Motor neuron (in vitro differentiated cells): ENCODE results near the gene CIC. TPM values are rescaled to one million over a fixed set of nuclear protein-coding genes. Genes with fewer than 3 reads are reported as not detected.

Experiments used
- ATAC-seq, 8 experiments: fragments of 200-7000 bp; cut with Tn5 transposase; replicated peaks in 6 of 8; 2 replicates each; pipeline ENCODE4 v1.8.0; 2021; ENCODE audit warnings: mild to moderate bottlenecking in 8 of 8, moderate library complexity in 8 of 8
- H3K27ac ChIP-seq, 2 donors: fragments of 250-450 bp; sonication (Bioruptor Pico); 2 replicates each; pipeline ENCODE4 v1.9.0; 2021; ENCODE audit warnings: antibody characterized with exemption in 2 of 2, mild to moderate bottlenecking in 2 of 2, moderate library complexity in 1 of 2
- H3K4me1 ChIP-seq, 2 donors: fragments of 250-450 bp; sonication (Bioruptor Pico); replicated peaks in 1 of 2; 2 replicates each; pipeline ENCODE4 v1.6.1; 2021; ENCODE audit warnings: antibody characterized with exemption in 2 of 2, mild to moderate bottlenecking in 2 of 2, moderate library complexity in 1 of 2
- H3K4me3 ChIP-seq, 5 donors: fragments of 250-450 bp; sonication (Bioruptor Pico); 2 replicates each; pipeline ENCODE4 v1.9.0; 2021; ENCODE audit warnings: antibody characterized with exemption in 5 of 5, mild to moderate bottlenecking in 5 of 5, moderate library complexity in 4 of 5
- WGBS, 10 experiments: fragments of 450-650 bp; shearing (Covaris generic); methylation state at CpG; one replicate each; pipeline ENCODE4 v1.0.0; 2022; 5-methylcytosine and 5-hydroxymethylcytosine counted together
- in situ Hi-C, 9 experiments: fragments of 400-800 bp; cut with MboI; loops; one replicate each; pipeline ENCODE4 v1.15.0; 2021; ENCODE audit warnings: low sequenced_read_pairs in 9 of 9, low pct_unique_long_range_greater_than_20kb in 2 of 9; ENCODE audit not compliant: unreplicated experiment in 9 of 9
- total RNA-seq, 8 experiments: library from RNA; unstranded; fragments of 300-600 nt; gene quantifications; 2 replicates each; pipeline versions ENCODE4 v1.2.3 to v1.2.4, GENCODE V29; 2022

CIC gene
- total RNA-seq, 8 experiments from 2014 or later: 15.8 to 59.1 (median 27.9) TPM

GRCh38 chr19:42285541-42285941, 16.5 kb downstream of the CIC start:
- Histone ChIP-seq H3K4me3 (peak overlapping the region; percentile 81 to 98 (median 97)), H3K4me1 (peaks cover 31 to 38% of the 10 kb centered on the region in 2 donors), H3K27ac (peak overlapping the region; percentile 98 to 100)
- no peak for ATAC-seq
- in situ Hi-C loops: no loop called here
- 0 to 67% (median 34%) methylated on average over 1 to 3 of the region's 5 CpGs; no CpG with 5 or more reads in 6 of the 10 experiments for WGBS, 10 experiments

GRCh38 chr19:42285988-42286348, 16.9 kb downstream of the CIC start:
- WGBS, 10 experiments: 83 to 100% methylated on average over 1 of the region's 6 CpGs; no CpG with 5 or more reads in 8 of the 10 experiments
- Histone ChIP-seq H3K27ac (peak overlapping the region in 1 of 2 donors; percentile 6), H3K4me1 (peaks cover 31 to 38% of the 10 kb centered on the region in 2 donors), H3K4me3 (peak overlapping the region in 3 of 5 donors; percentile 81 to 98 (median 96))
- in situ Hi-C loops: no loop called here
- no peak for ATAC-seq

GRCh38 chr19:42286349-42287016, 17.4 kb downstream of the CIC start:
- no peak for ATAC-seq
- in situ Hi-C loops: no loop called here
- peaks cover 31 to 33% of the 10 kb centered on the region in 2 donors for H3K4me1 ChIP-seq
- WGBS, 10 experiments: 0 to 90% methylated on average over 1 to 2 of the region's 13 CpGs; no CpG with 5 or more reads in 8 of the 10 experiments
- no peak overlapping the region for H3K27ac ChIP-seq
- no peak overlapping the region for H3K4me3 ChIP-seq

GRCh38 chr19:42287017-42287826, 18.2 kb downstream of the CIC start:
- in situ Hi-C loops: no loop called here
- ATAC-seq: no peak
- Histone ChIP-seq H3K4me1 (peaks cover 23 to 26% of the 10 kb centered on the region in 2 donors), H3K4me3 (no peak overlapping the region), H3K27ac (no peak overlapping the region)
- 83 to 100% (median 94%) methylated on average over 1 to 14 of the region's 30 CpGs; no CpG with 5 or more reads in 3 of the 10 experiments for WGBS, 10 experiments

DNA sequence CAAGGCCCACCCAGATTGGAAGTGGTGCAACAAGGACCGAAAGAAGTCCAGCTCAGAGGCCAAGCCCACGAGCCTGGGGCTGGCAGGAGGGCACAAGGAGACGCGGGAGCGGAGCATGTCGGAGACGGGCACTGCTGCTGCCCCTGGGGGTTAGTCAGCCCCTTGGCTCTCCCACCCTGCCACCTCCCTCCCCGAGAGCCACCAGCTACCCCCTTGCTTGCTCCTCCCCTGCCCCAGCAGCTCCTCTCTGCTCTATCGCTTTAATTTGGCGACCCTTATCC, 18.7 kb downstream of the CIC start:
- no peak overlapping the region for H3K4me3 ChIP-seq
- H3K4me1 ChIP-seq: peaks cover 18 to 21% of the 10 kb centered on the region in 2 donors
- ATAC-seq: no peak
- no peak overlapping the region for H3K27ac ChIP-seq
- 100% methylated on average over 1 of the region's 10 CpGs; no CpG with 5 or more reads in 8 of the 10 experiments for WGBS, 10 experiments
- in situ Hi-C loops: no loop called here

GRCh38 chr19:42288387-42288786, 19.3 kb downstream of the CIC start:
- H3K27ac ChIP-seq: no peak overlapping the region
- 80 to 100% (median 100%) methylated on average over 1 to 2 of the region's 4 CpGs; no CpG with 5 or more reads in 7 of the 10 experiments for WGBS, 10 experiments
- H3K4me1 ChIP-seq: peaks cover 11 to 14% of the 10 kb centered on the region in 2 donors
- ATAC-seq: no peak
- no peak overlapping the region for H3K4me3 ChIP-seq
- in situ Hi-C loops: no loop called here

GRCh38 chr19:42288881-42289555, 20.0 kb downstream of the CIC start:
- ATAC-seq: no peak
- no peak overlapping the region for H3K27ac ChIP-seq
- in situ Hi-C loops: no loop called here
- peaks cover 10 to 14% of the 10 kb centered on the region in 2 donors for H3K4me1 ChIP-seq
- WGBS, 10 experiments: 80 to 98% (median 92%) methylated on average over 1 to 13 of the region's 22 CpGs; no CpG with 5 or more reads in 6 of the 10 experiments
- no peak overlapping the region for H3K4me3 ChIP-seq

- in situ Hi-C loops: no loop called here
- WGBS, 10 experiments: 83 to 100% methylated on average over 1 to 2 of the region's 8 CpGs; no CpG with 5 or more reads in 8 of the 10 experiments
These were observed 20.5 kb downstream of the CIC start for GRCh38 chr19:42289556-42290041.

DNA sequence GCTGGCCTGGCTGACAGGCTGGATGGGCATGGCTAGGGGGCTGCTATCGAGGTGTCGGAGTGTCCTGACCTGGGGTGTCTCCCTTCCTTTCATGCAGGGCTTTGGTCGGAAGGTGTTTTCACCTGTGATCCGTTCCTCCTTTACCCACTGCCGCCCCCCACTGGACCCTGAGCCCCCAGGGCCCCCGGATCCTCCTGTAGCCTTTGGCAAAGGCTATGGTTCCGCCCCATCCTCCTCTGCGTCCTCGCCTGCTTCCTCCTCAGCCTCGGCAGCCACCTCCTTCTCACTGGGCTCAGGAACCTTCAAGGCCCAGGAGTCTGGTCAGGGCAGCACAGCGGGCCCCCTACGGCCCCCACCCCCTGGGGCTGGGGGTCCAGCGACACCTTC, 21.1 kb downstream of the CIC start:
- peaks cover 10 to 11% of the 10 kb centered on the region in 2 donors for H3K4me1 ChIP-seq
- WGBS, 10 experiments: no CpG with 5 or more reads among the region's 13 CpGs
- no peak overlapping the region for H3K27ac ChIP-seq
- no peak overlapping the region for H3K4me3 ChIP-seq
- in situ Hi-C loops: no loop called here
- no peak for ATAC-seq

More at GRCh38 chr19:42289556-42290041, 20.5 kb downstream of the CIC start:
- no peak overlapping the region for H3K4me3 ChIP-seq
- peaks cover 10 to 14% of the 10 kb centered on the region in 2 donors for H3K4me1 ChIP-seq
- H3K27ac ChIP-seq: no peak overlapping the region
- ATAC-seq: no peak

DNA sequence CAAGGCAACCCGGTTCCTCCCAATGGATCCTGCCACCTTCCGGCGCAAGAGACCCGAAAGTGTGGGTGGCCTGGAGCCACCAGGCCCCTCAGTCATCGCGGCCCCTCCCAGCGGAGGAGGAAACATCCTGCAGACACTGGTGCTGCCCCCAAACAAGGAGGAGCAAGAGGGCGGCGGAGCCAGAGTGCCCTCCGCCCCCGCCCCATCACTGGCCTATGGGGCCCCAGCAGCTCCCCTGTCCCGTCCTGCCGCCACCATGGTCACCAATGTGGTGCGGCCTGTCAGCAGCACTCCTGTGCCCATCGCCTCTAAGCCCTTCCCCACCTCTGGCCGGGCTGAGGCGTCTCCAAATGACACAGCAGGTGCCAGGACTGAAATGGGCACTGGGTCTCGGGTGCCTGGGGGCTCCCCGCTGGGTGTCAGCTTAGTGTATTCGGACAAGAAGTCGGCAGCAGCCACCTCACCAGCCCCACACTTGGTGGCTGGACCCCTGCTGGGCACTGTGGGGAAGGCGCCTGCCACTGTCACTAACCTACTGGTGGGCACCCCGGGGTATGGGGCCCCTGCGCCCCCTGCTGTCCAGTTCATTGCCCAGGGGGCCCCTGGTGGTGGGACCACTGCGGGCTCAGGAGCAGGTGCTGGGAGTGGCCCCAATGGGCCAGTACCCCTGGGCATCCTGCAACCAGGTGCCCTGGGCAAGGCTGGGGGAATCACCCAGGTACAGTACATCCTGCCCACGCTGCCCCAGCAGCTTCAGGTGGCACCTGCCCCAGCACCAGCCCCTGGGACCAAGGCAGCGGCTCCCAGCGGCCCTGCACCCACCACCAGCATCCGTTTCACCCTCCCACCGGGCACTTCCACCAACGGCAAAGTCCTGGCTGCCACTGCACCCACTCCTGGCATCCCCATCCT, 21.7 kb downstream of the CIC start:
- Histone ChIP-seq H3K27ac (no peak overlapping the region), H3K4me3 (no peak overlapping the region), H3K4me1 (peaks cover 4 to 5% of the 10 kb centered on the region in 2 donors)
- WGBS, 10 experiments: 70 to 100% methylated on average over 2 to 3 of the region's 31 CpGs; no CpG with 5 or more reads in 8 of the 10 experiments
- ATAC-seq: peak in 6 of 8 experiments; percentile 31 to 71 (median 40)
- in situ Hi-C loops: no loop called here

- 33 to 100% (median 67%) methylated on average over 1 to 7 of the region's 9 CpGs; no CpG with 5 or more reads in 7 of the 10 experiments for WGBS, 10 experiments
- H3K4me3 ChIP-seq: no peak overlapping the region
- in situ Hi-C loops: no loop called here
- H3K27ac ChIP-seq: no peak overlapping the region
- H3K4me1 ChIP-seq: no peaks in the 10 kb centered on the region
- peak in 4 of 8 experiments; percentile 8 to 59 (median 11) for ATAC-seq
These were observed 22.4 kb downstream of the CIC start for GRCh38 chr19:42291435-42291810.
